Measurements from ENCODE around the gene FRMD4A. TPM values are rescaled to one million over a fixed set of nuclear protein-coding genes. Genes with fewer than 3 reads are reported as not detected.
"Not testable (repeated sequence)": the region's sequence is repeated elsewhere in the genome, so short reads cannot be mapped to it uniquely, and the experiment has no call there.

Gene FRMD4A
- total RNA-seq, 1 donor from 2014 or later = 28.2 TPM

DNA sequence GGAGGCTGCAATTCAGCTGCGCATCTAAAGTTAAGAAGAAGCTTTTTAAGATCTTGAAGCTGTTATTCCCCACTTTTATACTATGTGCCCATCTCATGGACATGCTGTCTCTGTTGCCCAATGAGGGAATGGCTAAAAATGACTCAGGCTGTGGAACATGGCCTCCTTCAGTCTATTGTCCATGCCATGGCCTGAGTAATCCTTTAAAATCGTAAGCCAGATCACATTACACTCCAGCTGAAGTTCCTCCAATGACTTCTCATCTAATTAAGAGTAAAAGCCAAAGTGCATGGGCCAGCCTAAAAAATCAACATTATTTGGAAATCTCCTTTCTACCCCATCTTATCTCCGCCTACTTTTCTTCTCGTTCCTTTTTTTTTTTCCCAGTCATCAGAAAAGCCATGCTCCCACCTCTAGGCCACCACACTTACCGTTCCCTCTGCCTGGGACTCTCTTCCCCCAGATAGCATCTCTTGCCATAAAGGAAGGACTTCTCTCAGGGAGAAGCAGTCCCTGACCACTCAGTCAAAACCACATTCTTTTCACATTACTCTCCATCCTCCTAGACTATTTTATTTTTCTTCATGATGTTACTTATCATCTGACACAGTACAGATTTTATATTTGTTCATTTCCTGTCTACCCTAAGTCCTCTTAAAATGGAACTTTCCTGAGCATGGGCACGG, 406.5 kb downstream of the FRMD4A start:
- TF ChIP-seq, protein P1, sequence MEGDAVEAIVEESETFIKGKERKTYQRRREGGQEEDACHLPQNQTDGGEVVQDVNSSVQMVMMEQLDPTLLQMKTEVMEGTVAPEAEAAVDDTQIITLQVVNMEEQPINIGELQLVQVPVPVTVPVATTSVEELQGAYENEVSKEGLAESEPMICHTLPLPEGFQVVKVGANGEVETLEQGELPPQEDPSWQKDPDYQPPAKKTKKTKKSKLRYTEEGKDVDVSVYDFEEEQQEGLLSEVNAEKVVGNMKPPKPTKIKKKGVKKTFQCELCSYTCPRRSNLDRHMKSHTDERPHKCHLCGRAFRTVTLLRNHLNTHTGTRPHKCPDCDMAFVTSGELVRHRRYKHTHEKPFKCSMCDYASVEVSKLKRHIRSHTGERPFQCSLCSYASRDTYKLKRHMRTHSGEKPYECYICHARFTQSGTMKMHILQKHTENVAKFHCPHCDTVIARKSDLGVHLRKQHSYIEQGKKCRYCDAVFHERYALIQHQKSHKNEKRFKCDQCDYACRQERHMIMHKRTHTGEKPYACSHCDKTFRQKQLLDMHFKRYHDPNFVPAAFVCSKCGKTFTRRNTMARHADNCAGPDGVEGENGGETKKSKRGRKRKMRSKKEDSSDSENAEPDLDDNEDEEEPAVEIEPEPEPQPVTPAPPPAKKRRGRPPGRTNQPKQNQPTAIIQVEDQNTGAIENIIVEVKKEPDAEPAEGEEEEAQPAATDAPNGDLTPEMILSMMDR (IDR thresholded peaks at IDR 0.05; ENCODE audit: insufficient read depth, low read length, poor library complexity, severe bottlenecking) = no peak
- peak; percentile 78 for DNase-seq (ENCODE audit: low read depth)
- Histone ChIP-seq H3K27me3 (ENCODE audit: control insufficient read depth, insufficient read depth, low read length) (no peaks in the 10 kb centered on the region), H3K36me3 (ENCODE audit: control insufficient read depth, insufficient read depth, low read length) (no peaks in the 10 kb centered on the region), H3K4me3 (ENCODE audit: low read depth, low read length) (no peak overlapping the region)

DNA sequence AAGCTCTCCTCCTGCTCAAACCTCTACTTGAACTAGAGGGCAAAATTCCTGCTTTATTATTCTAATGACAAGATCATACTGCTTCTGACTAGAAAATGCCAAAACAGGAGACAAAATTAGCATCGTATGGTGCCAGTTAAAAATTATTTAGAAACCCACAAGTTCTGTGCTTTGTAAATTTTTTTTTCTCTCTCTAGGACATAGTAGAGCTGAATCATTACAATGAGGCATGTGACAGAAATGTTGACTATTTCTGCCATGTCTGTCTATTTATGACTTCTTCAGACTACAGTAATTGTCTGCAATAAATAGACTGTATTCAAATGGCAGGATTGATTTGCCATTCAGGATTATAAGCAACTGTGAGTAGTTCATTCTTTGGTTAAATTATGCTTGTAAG, 408.1 kb downstream of the FRMD4A start:
- DNase-seq (ENCODE audit: low read depth) = no peak
- Histone ChIP-seq H3K36me3 (ENCODE audit: control insufficient read depth, insufficient read depth, low read length) (no peaks in the 10 kb centered on the region), H3K27me3 (ENCODE audit: control insufficient read depth, insufficient read depth, low read length) (no peaks in the 10 kb centered on the region), H3K4me3 (ENCODE audit: low read depth, low read length) (no peak overlapping the region)
- TF ChIP-seq, protein P1 (IDR thresholded peaks at IDR 0.05; ENCODE audit: insufficient read depth, low read length, poor library complexity, severe bottlenecking) = no peak

DNA sequence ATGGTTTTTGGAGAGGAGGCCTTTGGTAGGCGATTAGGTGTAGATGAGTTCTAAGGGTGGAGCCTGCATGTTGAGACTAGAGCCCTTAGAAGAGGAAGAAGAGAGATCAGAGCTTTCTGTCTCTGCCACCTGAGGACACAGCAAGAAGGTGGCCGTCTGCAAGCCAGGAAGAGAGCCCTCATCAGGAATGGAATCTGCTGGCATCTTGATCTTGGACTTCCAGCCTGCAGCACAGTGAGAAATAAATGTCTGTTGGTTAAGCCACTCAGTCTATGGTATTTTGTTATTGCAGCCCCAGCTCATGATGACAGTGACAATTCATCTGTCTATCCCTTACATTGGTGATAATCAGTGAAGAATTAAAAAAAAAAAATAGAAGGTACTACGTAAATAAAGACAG, 408.8 kb downstream of the FRMD4A start:
- TF ChIP-seq, protein P1 (IDR thresholded peaks at IDR 0.05; ENCODE audit: insufficient read depth, low read length, poor library complexity, severe bottlenecking) = no peak
- no peaks in the 10 kb centered on the region for H3K27me3 ChIP-seq (ENCODE audit: control insufficient read depth, insufficient read depth, low read length)

DNA sequence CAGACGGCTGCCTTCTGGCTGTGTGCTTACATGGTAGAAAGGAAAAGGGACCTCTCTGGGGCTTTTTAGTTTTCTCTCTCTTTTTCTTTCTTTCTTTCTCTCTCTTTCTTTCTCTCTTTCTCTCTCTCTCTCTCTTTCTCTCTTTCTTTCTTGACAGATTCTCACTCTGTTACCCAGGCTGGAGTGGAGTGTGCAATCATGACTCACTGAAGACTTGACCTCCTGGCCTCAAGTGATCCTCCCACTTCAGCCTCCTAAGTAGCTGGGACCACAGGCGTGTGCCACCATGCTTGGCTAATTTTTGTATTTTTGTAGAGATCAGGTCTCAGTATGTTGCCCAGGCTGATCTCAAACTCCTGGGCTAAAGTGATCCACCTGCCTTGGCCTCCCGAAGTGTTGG, 409.6 kb downstream of the FRMD4A start:
- not testable (repeated sequence) for H3K27me3 ChIP-seq (ENCODE audit: control insufficient read depth, insufficient read depth, low read length); H3K36me3 ChIP-seq (ENCODE audit: control insufficient read depth, insufficient read depth, low read length); DNase-seq (ENCODE audit: low read depth); H3K4me3 ChIP-seq (ENCODE audit: low read depth, low read length)

More for the DNA sequence above, 408.8 kb downstream of the FRMD4A start:
- Histone ChIP-seq H3K4me3 (ENCODE audit: low read depth, low read length) (no peak overlapping the region), H3K36me3 (ENCODE audit: control insufficient read depth, insufficient read depth, low read length) (no peaks in the 10 kb centered on the region)
- no peak for DNase-seq (ENCODE audit: low read depth)

DNA sequence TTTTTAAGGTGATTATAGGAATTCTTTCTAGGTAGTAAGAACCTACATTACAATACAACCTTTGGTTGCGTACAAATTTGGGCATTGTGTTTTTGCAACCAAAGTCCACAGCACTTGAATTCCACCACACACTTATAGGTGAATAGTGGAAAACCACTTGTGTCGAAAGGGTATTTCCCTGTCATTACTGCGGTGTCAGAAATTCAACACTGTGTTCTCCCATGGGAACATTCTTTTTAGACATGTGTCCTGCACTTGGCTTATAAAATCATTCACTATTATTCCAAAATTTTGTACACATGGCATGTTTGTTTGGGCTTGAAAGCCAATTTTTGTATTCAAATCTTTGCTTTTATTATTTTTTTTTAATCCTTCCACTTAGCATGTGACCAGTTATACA, 410.3 kb downstream of the FRMD4A start:
- Histone ChIP-seq H3K36me3 (ENCODE audit: control insufficient read depth, insufficient read depth, low read length) (no peaks in the 10 kb centered on the region), H3K27me3 (ENCODE audit: control insufficient read depth, insufficient read depth, low read length) (no peaks in the 10 kb centered on the region), H3K4me3 (ENCODE audit: low read depth, low read length) (no peak overlapping the region)
- TF ChIP-seq, protein P1 (IDR thresholded peaks at IDR 0.05; ENCODE audit: insufficient read depth, low read length, poor library complexity, severe bottlenecking) = no peak
- DNase-seq (ENCODE audit: low read depth) = no peak

DNA sequence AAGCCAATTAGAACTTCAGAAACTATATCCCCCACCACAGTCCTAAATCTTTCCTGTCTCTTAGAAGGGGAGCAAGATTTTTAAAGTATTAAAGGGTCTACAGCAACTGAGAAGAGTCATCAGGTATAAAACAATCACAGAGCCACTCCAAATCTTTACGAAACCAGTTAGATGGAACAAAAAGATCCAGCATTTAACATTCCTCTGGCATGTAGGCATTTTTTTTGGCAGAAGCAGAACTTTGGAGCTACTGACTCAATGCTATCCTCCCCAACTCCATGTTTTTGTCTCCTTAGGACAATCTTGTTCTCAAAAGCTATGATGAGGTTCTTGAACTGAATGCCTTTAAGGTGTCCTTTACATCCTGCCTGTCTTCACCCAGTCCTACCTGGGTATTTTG, 410.7 kb downstream of the FRMD4A start:
- no peak for DNase-seq (ENCODE audit: low read depth)
- Histone ChIP-seq H3K36me3 (ENCODE audit: control insufficient read depth, insufficient read depth, low read length) (no peaks in the 10 kb centered on the region), H3K4me3 (ENCODE audit: low read depth, low read length) (no peak overlapping the region), H3K27me3 (ENCODE audit: control insufficient read depth, insufficient read depth, low read length) (no peaks in the 10 kb centered on the region)
- TF ChIP-seq, protein P1 (IDR thresholded peaks at IDR 0.05; ENCODE audit: insufficient read depth, low read length, poor library complexity, severe bottlenecking) = no peak
